Gastrocnemius medialis (tissue), 4 donors: ENCODE measurements around the gene METTL26. TPM values are rescaled to one million over a fixed set of nuclear protein-coding genes. Genes with fewer than 3 reads are reported as not detected.
A peak's percentile ranks its signal among the peaks of the same experiment; 100 is the strongest.

Source experiments
- ATAC-seq, 2 donors: fragments of 150-250 bp; one replicate each; pipeline ENCODE4 v1.9.1; 2016
- DNase-seq, 2 donors: peaks; one replicate each; pipeline ENCODE4 v3.0.0-alpha.2; 2019
- H3K27ac ChIP-seq, 4 donors: fragments of 200-600 bp; sonication (generic); 1 replicate in 1 of 4; 2 replicates in 3 of 4; pipeline ENCODE4 v1.5.1; 2016 to 2018; ENCODE audit warnings: mild to moderate bottlenecking in 2 of 4, moderate library complexity in 1 of 4
- H3K27me3 ChIP-seq, 3 donors: fragments of 200-600 bp; sonication (generic) in 2 of 3; 1 replicate in 1 of 3; 2 replicates in 2 of 3; pipeline versions ENCODE4 v1.5.1 to v1.6.0; 2016 to 2019; ENCODE audit warnings: mild to moderate bottlenecking in 1 of 3, moderate library complexity in 1 of 3
- H3K36me3 ChIP-seq, 2 donors: fragments of 200-600 bp; sonication (generic) in 1 of 2; one replicate each; pipeline ENCODE4 v1.5.1; 2017 to 2018
- H3K4me1 ChIP-seq, 2 donors: fragments of 200-600 bp; sonication (generic) in 1 of 2; one replicate each; pipeline ENCODE4 v1.5.1; 2016 to 2017; ENCODE audit warnings: mild to moderate bottlenecking in 2 of 2
- H3K4me3 ChIP-seq, 4 donors: fragments of 200-600 bp; sonication (generic) in 3 of 4; 1 replicate in 1 of 4; 2 replicates in 3 of 4; pipeline ENCODE4 v1.5.1; 2016 to 2019; ENCODE audit warnings: mild to moderate bottlenecking in 2 of 4
- H3K9me3 ChIP-seq, 3 donors: fragments of 200-600 bp; sonication (generic) in 2 of 3; 1 replicate in 1 of 3; 2 replicates in 2 of 3; pipeline ENCODE4 v1.5.1; 2016 to 2019
- CTCF ChIP-seq, 5 experiments: fragments of 450-650 bp in 3 of 5; fragments of 200-600 bp in 2 of 5; sonication (generic) in 2 of 5; IDR thresholded peaks in 4 of 5; conservative IDR thresholded peaks in 1 of 5; 1 replicate in 4 of 5; 2 replicates in 1 of 5; pipeline ENCODE4 v1.5.1; 2016 to 2019; ENCODE audit warnings: antibody characterized with exemption in 5 of 5, mild to moderate bottlenecking in 3 of 5, moderate library complexity in 3 of 5
- POLR2A ChIP-seq, 2 donors: fragments of 450-650 bp; IDR thresholded peaks; one replicate each; pipeline ENCODE4 v1.6.1; 2017; ENCODE audit warnings: antibody characterized with exemption in 2 of 2, mild to moderate bottlenecking in 2 of 2, moderate library complexity in 2 of 2
- in situ Hi-C, 4 donors: fragments of 200-750 bp; cut with MboI; loops; one replicate each; pipeline versions ENCODE4 v1.15.0 to v1.8.0; 2017; ENCODE audit warnings: low sequenced_read_pairs in 4 of 4
- intact Hi-C: fragments of 100-400 bp; cut with DNase I; formaldehyde crosslinking; loops from one replicate; pipeline ENCODE4 v1.15.1; 2023; ENCODE audit warnings: low total_unique reads
- total RNA-seq, 4 donors: library from RNA; depleted of rRNA; stranded (reverse); fragments of >200 nt; gene quantifications; one replicate each; pipeline versions ENCODE4 v1.1.0 to v1.2.3, GENCODE V29; 2016

METTL26 gene
- total RNA-seq, 4 donors from 2014 or later = 114 to 212 (median 141) TPM

- Histone ChIP-seq H3K4me1 (peaks cover 22 to 46% of the 10 kb centered on the region in 2 donors), H3K4me3 (no peak overlapping the region), H3K27me3 (no peaks in the 10 kb centered on the region), H3K9me3 (no peaks in the 10 kb centered on the region), H3K36me3 (no peaks in the 10 kb centered on the region), H3K27ac (peak overlapping the region; percentile 82 to 97 (median 92))
- intact Hi-C loops (loop anchor here (10.0 kb wide), 1 partner anchor 406 kb away; the partner anchor contains the start of gene FAM234A), in situ Hi-C loops (no loop called here)
- ATAC-seq = no peak
- TF ChIP-seq CTCF (IDR thresholded peaks at IDR 0.05 in 4 of 5, conservative IDR thresholded peaks at IDR 0.05 in 1 of 5) (no peak), POLR2A (IDR thresholded peaks at IDR 0.05) (no peak)
- no peak for DNase-seq
Observed at GRCh38 chr16:640614-641013, 4.5 kb upstream of the METTL26 start.

GRCh38 chr16:638836-639235 is 2.7 kb upstream of the METTL26 start:
- Histone ChIP-seq H3K36me3 (peaks cover 0 to 6% of the 10 kb centered on the region in 2 donors), H3K4me1 (peaks cover 20 to 36% of the 10 kb centered on the region in 2 donors)
- intact Hi-C loops = no loop called here

GRCh38 chr16:638034-638543 is 2.0 kb upstream of the METTL26 start:
- H3K27me3 ChIP-seq = no peaks in the 10 kb centered on the region
- H3K27ac ChIP-seq = peak overlapping the region; percentile 94 to 100 (median 98)
- no peak overlapping the region for H3K4me3 ChIP-seq
- TF ChIP-seq CTCF (IDR thresholded peaks at IDR 0.05 in 4 of 5, conservative IDR thresholded peaks at IDR 0.05 in 1 of 5) (no peak), POLR2A (IDR thresholded peaks at IDR 0.05) (no peak)
- no peaks in the 10 kb centered on the region for H3K9me3 ChIP-seq
- H3K4me1 ChIP-seq = peaks cover 15 to 29% of the 10 kb centered on the region in 2 donors
- DNase-seq (no peak), ATAC-seq (no peak)
- in situ Hi-C loops (no loop called here), intact Hi-C loops (no loop called here)
- peaks cover 0 to 8% of the 10 kb centered on the region in 2 donors for H3K36me3 ChIP-seq

More at GRCh38 chr16:638836-639235, 2.7 kb upstream of the METTL26 start:
- no peaks in the 10 kb centered on the region for H3K9me3 ChIP-seq
- ATAC-seq (no peak), DNase-seq (no peak)
- no peak for TF ChIP-seq POLR2A (IDR thresholded peaks at IDR 0.05)
- no peak for TF ChIP-seq CTCF (IDR thresholded peaks at IDR 0.05 in 4 of 5, conservative IDR thresholded peaks at IDR 0.05 in 1 of 5)
- H3K4me3 ChIP-seq = no peak overlapping the region
- H3K27me3 ChIP-seq = no peaks in the 10 kb centered on the region
- in situ Hi-C loops = no loop called here
- H3K27ac ChIP-seq = peak overlapping the region; percentile 29 to 100 (median 96)

GRCh38 chr16:637081-638018 is 1.2 kb upstream of the METTL26 start:
- DNase-seq = peak; percentile 87 to 93
- Histone ChIP-seq H3K9me3 (no peaks in the 10 kb centered on the region), H3K4me3 (peak overlapping the region; percentile 81 to 98 (median 96)), H3K36me3 (peaks cover 0 to 8% of the 10 kb centered on the region in 2 donors), H3K4me1 (peaks cover 11 to 24% of the 10 kb centered on the region in 2 donors), H3K27me3 (no peaks in the 10 kb centered on the region), H3K27ac (peak overlapping the region; percentile 94 to 100 (median 98))
- ATAC-seq = no peak
- intact Hi-C loops = loop anchor here (1.0 to 2.0 kb wide), 3 partner anchors 24 to 111 kb away; partner anchors contain the start of gene CAPN15
- in situ Hi-C loops = no loop called here
- TF ChIP-seq POLR2A (IDR thresholded peaks at IDR 0.05) (no peak), CTCF (IDR thresholded peaks at IDR 0.05 in 4 of 5, conservative IDR thresholded peaks at IDR 0.05 in 1 of 5) (no peak)
